GM12891 (cell line): ENCODE results near the gene LHFPL6.

Experiments used
- POLR2A ChIP-seq: IDR thresholded peaks from 2 replicates; pipeline ENCODE4 v1.6.1; 2011; ENCODE audit warnings: low read depth, low read length, control low read depth
- POLR2AphosphoS5 ChIP-seq: IDR thresholded peaks from 2 replicates; pipeline ENCODE4 v1.6.1; 2011; ENCODE audit warnings: low read depth, low read length, control low read depth
- SPI1 ChIP-seq: IDR thresholded peaks from 2 replicates; pipeline ENCODE4 v1.6.1; 2011; ENCODE audit warnings: low read depth, low read length, control low read depth

GRCh38 chr13:39602277-39602613 lies 748 bp downstream of the LHFPL6 start:
- TF ChIP-seq POLR2A (no peak), POLR2AphosphoS5 (no peak), SPI1 (no peak)
